ENCODE results near the gene TLX3.

DNA sequence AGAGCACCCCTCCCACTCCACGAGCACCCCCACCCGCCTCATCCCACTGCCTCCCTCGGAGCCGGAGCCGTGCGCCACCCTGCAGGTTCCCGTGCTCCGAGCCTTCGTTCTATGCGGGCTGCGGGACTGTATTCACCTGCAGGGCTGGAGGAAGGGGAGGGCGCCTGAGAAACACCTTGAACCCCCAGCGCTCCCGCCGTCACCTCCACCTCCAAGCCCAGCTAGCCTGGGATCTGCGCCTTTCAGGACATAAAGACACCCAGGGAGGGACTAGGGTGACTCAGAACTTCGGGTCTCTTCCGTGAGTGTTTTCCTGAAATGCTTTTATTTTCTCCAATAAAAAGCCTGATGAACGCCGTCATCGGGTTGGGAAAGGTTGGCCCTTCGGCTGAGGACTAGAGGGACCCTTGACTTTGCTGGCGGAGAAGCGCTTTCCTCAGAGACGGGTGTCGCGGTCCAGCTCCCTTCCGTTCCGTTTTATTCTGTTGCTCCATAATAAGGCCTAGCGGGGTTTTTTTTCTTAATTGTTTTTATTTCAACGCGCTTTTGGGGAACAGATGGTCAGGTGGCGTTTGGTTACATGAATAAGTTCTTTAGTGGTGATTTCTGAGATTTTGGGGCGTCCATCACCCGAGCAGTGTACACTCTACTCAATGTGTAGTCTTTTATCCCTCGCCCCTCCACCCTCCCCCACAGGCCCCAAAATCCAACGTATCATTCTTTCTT is 4.6 kb downstream of the TLX3 start:
- no peak for TF ChIP-seq IRF2 (CRISPR knock-in tag; IDR thresholded peaks at IDR 0.05; ENCODE audit: borderline replicate concordance, low read depth)
- no peak for TF ChIP-seq GABPB1 (CRISPR knock-in tag; IDR thresholded peaks at IDR 0.05)
- TF ChIP-seq ZBTB43 (CRISPR knock-in tag; IDR thresholded peaks at IDR 0.05), result no peak
- TF ChIP-seq ZNF121 (CRISPR knock-in tag; IDR thresholded peaks at IDR 0.05), result no peak

All from WTC11 (cell line).